ENCODE measurements around the gene LZTS2.

DNA sequence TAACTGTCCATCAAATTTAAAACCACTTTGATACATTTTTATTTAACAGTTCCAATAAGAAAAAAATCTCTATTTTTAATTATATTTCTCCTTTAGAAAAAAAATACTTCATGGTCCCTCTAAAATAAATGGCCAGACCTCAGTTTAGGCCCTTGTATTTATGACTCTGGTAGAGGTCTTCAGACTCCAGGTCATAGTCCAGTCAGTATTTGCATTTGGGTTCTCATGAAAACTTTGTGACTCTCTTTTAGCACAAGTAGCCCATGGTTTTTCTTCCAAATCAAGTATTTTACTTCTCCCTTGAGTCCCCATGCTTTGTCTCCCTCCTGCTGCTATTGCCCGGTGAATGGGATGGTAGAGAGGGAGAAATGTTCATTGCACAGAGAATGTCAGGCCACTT lies 35.8 kb upstream of the LZTS2 start:
- TF ChIP-seq CTCF (IDR thresholded peaks at IDR 0.05) (no peak), POLR2A (IDR thresholded peaks at IDR 0.05) (no peak)
